Transverse colon (tissue), 3 donors: Measurements from ENCODE around the gene SLIT3.

Source experiments
- EP300 ChIP-seq: sonication (generic); formaldehyde crosslinking; IDR thresholded peaks from one replicate; pipeline ENCODE4 v1.6.1; 2017; ENCODE audit warnings: antibody characterized with exemption, low read depth
- POLR2A ChIP-seq: fragments of 450-650 bp; IDR thresholded peaks from one replicate; pipeline ENCODE4 v1.6.1; 2016; ENCODE audit warnings: antibody characterized with exemption, mild to moderate bottlenecking, moderate library complexity
- TF ChIP-seq, protein P1 (sequence below), 5 experiments: fragments of 200-600 bp in 3 of 5; fragments of 450-650 bp in 2 of 5; sonication (generic) in 3 of 5; IDR thresholded peaks; 1 replicate in 2 of 5; 2 replicates in 3 of 5; pipeline ENCODE4 v1.5.1; 2016 to 2017; ENCODE audit warnings: antibody characterized with exemption in 5 of 5, inconsistent platforms in 3 of 5, mild to moderate bottlenecking in 2 of 5, moderate library complexity in 1 of 5

DNA sequence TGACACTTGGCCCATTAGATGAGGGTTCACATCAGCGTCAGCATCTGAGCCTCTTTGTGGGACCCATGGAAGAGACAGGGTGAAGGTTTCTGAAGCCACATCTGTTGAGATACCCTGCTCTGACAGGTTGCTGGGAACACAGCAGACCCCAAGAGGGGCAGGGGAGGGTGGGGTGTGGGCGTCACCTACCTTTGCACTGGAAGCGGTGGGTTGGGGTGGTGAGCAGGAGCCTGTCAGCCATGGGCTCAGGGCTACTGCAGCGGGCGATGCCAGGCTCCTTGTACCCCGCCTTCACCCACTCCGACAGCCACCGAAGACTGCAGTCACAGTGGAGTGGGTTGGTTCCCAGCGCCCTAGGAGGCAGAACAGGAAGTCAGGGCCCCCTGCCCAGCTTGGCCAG is 590.2 kb downstream of the SLIT3 start:
- TF ChIP-seq, protein P1, sequence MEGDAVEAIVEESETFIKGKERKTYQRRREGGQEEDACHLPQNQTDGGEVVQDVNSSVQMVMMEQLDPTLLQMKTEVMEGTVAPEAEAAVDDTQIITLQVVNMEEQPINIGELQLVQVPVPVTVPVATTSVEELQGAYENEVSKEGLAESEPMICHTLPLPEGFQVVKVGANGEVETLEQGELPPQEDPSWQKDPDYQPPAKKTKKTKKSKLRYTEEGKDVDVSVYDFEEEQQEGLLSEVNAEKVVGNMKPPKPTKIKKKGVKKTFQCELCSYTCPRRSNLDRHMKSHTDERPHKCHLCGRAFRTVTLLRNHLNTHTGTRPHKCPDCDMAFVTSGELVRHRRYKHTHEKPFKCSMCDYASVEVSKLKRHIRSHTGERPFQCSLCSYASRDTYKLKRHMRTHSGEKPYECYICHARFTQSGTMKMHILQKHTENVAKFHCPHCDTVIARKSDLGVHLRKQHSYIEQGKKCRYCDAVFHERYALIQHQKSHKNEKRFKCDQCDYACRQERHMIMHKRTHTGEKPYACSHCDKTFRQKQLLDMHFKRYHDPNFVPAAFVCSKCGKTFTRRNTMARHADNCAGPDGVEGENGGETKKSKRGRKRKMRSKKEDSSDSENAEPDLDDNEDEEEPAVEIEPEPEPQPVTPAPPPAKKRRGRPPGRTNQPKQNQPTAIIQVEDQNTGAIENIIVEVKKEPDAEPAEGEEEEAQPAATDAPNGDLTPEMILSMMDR (IDR thresholded peaks at IDR 0.05): no peak
- TF ChIP-seq EP300 (no peak), POLR2A (no peak)
